GM19372 (cell line): ENCODE results near the gene HSD3B7.
A peak's percentile ranks its signal among the peaks of the same experiment; 100 is the strongest.
"Not testable (repeated sequence)": the region's sequence is repeated elsewhere in the genome, so short reads cannot be mapped to it uniquely, and the experiment has no call there.

Experiments
- ATAC-seq: cut with Tn5 transposase; IDR thresholded peaks from one replicate; pipeline ENCODE4 v1.9.1; 2021; ENCODE audit warnings: mild to moderate bottlenecking, low read depth, moderate library complexity; ENCODE audit not compliant: unreplicated experiment

Gene HSD3B7

GRCh38 chr16:30984669-30985400 lies at the start of gene HSD3B7:
Gene HSD3B7, plus strand, starts transcription at chr16:30985207. Its CDS starts 452 bp downstream, at chr16:30985659.
- peak; percentile 62 for ATAC-seq

GRCh38 chr16:30937692-30938091 lies 47.3 kb upstream of the HSD3B7 start:
- ATAC-seq = no peak

- not testable (repeated sequence) for ATAC-seq
Measured at GRCh38 chr16:30939571-30939970, 45.4 kb upstream of the HSD3B7 start.

GRCh38 chr16:30941600-30942425 lies 43.2 kb upstream of the HSD3B7 start:
- peak; percentile 85 for ATAC-seq

GRCh38 chr16:30942426-30942806 lies 42.6 kb upstream of the HSD3B7 start:
- ATAC-seq = no peak

GRCh38 chr16:30944352-30944751 lies 40.7 kb upstream of the HSD3B7 start:
- no peak for ATAC-seq

- no peak for ATAC-seq
Measured at GRCh38 chr16:30946671-30947540, 38.1 kb upstream of the HSD3B7 start.

- no peak for ATAC-seq
Measured at GRCh38 chr16:30947541-30947858, 37.5 kb upstream of the HSD3B7 start.

- no peak for ATAC-seq
Measured at GRCh38 chr16:30947859-30948666, 36.9 kb upstream of the HSD3B7 start.

- peak; percentile 60 for ATAC-seq
Measured at GRCh38 chr16:30948667-30949649, 36.0 kb upstream of the HSD3B7 start, which contains the start of gene ORAI3. Gene ORAI3, plus strand, starts transcription at chr16:30949068. Its CDS starts 222 bp downstream, at chr16:30949290.

GRCh38 chr16:30949650-30950515 lies 35.1 kb upstream of the HSD3B7 start:
- peak; percentile 50 for ATAC-seq

- peak; percentile 10 for ATAC-seq
Measured at GRCh38 chr16:30950516-30951065, 34.4 kb upstream of the HSD3B7 start.

GRCh38 chr16:30951193-30951592 lies 33.8 kb upstream of the HSD3B7 start:
- no peak for ATAC-seq

GRCh38 chr16:30951750-30952149 lies 33.3 kb upstream of the HSD3B7 start:
- ATAC-seq = no peak

- no peak for ATAC-seq
Measured at GRCh38 chr16:30953111-30953510, 31.9 kb upstream of the HSD3B7 start.

- ATAC-seq = no peak
Measured at GRCh38 chr16:30953511-30954124, 31.4 kb upstream of the HSD3B7 start.

- ATAC-seq = no peak
Measured at GRCh38 chr16:30954993-30955392, 30.0 kb upstream of the HSD3B7 start.
